Measurements from ENCODE around the gene SLC10A3.

SLC10A3 gene

GRCh38 chrX:154484255-154485149 is 5.9 kb downstream of the SLC10A3 start:
- DNase-seq (ENCODE audit: low read depth in 1 of 2, low spot score in 1 of 2) = no peak

DNA sequence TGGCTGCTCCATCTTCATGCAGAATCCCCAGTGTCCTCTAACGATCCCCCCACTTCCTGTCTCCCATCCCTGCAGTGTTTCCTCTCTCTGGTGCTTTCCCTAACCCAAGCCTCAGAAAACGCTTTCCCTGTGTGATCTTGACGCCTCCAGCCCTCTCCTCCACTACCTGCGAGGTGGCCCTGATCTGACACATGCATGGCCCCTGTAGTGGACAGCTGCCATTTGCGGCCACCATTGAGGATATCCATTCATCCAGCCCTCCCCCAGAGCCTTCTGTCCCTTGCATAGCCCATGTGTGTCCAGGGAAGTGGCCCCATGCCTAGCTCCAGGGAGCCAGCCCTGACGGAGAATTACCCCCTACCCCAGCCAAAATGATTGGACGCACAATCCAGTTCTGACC is 7.1 kb downstream of the SLC10A3 start:
- no peak for DNase-seq (ENCODE audit: low read depth in 1 of 2, low spot score in 1 of 2)

- DNase-seq (ENCODE audit: low read depth in 1 of 2, low spot score in 1 of 2) = no peak
These were observed 7.6 kb downstream of the SLC10A3 start for GRCh38 chrX:154482786-154483185.

DNA sequence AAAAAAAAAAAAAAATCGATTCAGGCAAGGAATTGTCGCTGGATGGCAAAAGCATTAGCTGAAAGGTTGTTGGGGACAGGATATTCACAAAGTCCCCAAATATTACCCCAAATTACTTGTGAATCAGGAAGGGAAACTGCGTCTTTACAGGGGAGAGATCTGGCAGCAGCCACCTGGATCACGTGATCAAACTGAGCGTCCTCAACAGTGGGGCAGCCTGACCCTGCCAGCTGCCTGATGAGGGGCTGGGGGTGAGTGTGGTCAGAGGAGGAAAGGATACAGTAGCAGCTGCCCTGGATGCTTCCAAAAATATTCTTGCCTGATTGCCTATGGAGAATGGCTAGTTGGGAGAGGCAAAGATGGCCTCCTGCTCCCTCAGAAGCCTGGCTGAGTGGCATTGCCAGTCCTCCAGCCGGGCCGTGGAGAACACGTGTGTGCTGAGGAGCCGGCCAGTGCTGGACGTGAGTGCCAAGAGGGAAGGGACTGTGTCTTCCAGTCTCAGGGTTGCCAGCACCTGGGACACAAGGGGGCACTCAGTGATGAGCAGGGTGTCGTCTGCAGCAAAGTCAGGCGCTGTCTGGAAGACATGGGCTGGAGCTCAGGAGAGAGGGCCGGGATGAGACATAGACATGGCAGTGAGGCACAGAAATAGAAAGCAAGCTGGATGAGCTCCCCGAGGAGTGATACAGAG is 8.4 kb downstream of the SLC10A3 start:
- DNase-seq (ENCODE audit: low read depth in 1 of 2, low spot score in 1 of 2) = no peak

DNA sequence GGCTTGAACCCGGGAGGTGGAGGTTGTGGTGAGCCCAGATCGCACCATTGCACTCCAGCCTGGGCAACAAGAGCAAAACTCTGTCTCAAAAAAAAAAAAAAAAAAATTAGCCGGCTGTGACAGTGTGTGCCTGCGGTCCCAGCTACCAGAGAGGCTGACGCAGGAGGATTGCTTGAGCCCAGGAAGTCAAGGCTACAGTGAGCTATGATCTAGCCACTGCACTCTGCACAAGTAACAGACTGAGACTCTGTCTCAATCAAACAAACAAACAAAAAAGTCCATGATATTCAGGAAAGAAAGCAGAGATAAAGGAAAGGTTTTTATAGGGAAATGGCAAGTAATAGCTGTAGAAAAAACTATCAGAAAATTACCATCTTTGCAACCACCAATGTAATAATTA is 9.2 kb downstream of the SLC10A3 start:
- DNase-seq (ENCODE audit: low read depth in 1 of 2, low spot score in 1 of 2) = no peak

- peak; percentile 85 to 86 for DNase-seq (ENCODE audit: low read depth in 1 of 2, low spot score in 1 of 2)
These were observed 11.5 kb downstream of the SLC10A3 start, which contains the start of gene LAGE3 for GRCh38 chrX:154478728-154479622. TSS of gene LAGE3 (minus strand) at chrX:154479281. CDS start at chrX:154478915, 366 bp downstream.

- no peak for DNase-seq (ENCODE audit: low read depth in 1 of 2, low spot score in 1 of 2)
These were observed 12.4 kb downstream of the SLC10A3 start for GRCh38 chrX:154477891-154478477.

DNA sequence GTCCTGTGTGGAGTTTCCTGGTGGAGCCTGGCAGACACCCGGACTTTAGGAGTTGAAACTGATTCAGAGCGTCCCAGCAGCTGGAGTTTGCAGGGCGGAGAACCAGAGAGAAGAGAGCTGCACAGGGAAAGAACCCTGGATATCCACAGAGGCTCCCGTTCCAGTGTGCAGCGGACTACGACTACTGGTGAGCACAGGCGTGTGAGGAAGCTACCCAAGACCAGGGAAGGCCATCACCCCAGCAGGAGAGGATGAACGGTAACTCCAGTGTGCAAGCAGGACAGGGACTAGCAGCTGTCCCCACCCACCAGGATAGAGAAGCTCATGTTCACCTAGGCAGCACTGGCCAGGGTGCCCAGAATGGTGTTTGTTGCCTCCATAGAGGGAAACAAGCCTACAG is 13.6 kb downstream of the SLC10A3 start:
- no peak for DNase-seq (ENCODE audit: low read depth in 1 of 2, low spot score in 1 of 2)

GRCh38 chrX:154473683-154474082 is 16.7 kb downstream of the SLC10A3 start:
- DNase-seq (ENCODE audit: low read depth in 1 of 2, low spot score in 1 of 2) = no peak

DNA sequence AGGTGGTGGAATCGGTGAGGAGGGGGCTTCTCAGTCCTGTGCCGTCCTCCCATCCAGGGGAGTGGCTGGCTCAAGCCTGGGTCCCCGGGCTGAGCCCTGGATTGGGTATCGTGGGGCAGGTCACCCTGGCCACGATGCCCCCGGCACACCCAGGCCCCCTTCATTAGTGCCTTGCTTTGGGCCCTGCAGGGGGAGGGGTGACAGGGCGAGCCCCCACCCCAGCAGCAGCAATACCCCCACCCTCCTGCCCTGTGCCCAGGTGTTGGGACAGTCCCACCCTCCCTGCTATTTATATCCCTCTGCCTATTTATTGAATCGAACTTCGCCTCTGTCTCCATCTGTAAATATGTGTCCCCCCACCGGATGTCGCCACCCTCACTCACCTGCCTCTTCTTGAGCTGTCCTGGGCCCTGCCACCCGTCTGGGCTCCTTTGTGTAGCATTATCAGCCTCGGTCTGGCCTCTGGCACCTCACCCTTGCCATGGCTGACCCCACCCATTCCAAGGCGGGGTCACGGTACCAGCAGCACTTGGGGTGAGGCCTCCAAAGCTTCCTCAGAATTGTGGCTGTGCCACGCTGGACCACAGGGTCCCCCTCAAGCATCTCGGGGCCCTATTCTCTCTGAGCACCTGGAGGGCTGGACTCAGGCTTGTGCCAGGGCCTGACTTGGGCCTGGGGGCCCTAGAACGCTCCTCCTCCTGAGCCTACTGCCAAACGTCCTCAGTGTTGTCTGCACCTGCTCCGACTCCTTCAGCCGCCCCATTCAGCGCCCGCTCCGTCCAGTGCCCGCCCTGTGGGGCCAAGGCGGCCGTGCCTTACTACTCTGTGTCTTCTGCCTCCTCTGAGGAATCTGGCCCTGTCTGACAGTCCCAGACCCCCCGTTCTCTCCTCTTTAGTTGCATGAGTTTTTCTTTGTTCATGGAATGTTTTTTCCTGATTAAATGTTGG is 17.5 kb downstream of the SLC10A3 start:
- DNase-seq (ENCODE audit: low read depth in 1 of 2, low spot score in 1 of 2) = no peak

- no peak for DNase-seq (ENCODE audit: low read depth in 1 of 2, low spot score in 1 of 2)
These were observed 18.4 kb downstream of the SLC10A3 start for GRCh38 chrX:154471839-154472684.

- DNase-seq (ENCODE audit: low read depth in 1 of 2, low spot score in 1 of 2) = no peak
These were observed 19.4 kb downstream of the SLC10A3 start for GRCh38 chrX:154470914-154471568.

DNA sequence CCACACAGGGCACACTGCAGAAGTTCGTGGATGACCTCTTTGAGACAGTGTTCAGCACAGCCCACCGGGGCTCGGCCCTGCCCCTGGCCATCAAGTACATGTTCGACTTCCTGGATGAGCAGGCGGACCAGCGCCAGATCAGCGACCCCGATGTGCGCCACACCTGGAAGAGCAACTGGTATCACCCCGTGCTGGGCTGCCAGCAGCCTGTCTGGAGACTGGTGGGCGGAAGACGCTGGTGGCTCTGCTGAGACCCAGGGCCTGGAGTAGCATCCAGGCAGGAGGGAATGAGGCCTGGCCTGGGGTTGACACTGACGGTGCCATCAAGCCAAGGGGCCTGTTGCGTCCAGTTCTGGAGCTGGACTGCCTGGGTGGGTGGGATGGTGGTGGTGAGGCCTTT is 20.0 kb downstream of the SLC10A3 start:
- no peak for DNase-seq (ENCODE audit: low read depth in 1 of 2, low spot score in 1 of 2)

GRCh38 chrX:154469880-154470279 is 20.5 kb downstream of the SLC10A3 start:
- DNase-seq (ENCODE audit: low read depth in 1 of 2, low spot score in 1 of 2) = no peak

GRCh38 chrX:154469114-154469513 is 21.3 kb downstream of the SLC10A3 start:
- DNase-seq (ENCODE audit: low read depth in 1 of 2, low spot score in 1 of 2) = no peak

DNA sequence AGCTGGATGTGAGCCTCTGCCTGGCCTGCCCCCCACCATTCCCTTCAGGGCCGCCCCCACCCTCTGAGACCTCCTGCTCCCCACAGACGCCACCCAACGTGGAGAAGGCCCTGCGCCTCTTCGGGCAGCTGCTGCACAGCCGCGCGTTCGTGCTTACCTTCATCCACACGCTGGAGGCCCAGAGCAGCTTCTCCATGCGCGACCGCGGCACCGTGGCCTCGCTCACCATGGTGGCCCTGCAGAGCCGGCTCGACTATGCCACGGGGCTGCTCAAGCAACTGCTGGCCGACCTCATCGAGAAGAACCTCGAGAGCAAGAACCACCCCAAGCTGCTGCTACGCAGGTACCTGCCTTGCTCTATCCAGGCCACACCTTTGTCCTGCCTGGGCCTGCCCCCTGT is 22.2 kb downstream of the SLC10A3 start:
- no peak for DNase-seq (ENCODE audit: low read depth in 1 of 2, low spot score in 1 of 2)

DNA sequence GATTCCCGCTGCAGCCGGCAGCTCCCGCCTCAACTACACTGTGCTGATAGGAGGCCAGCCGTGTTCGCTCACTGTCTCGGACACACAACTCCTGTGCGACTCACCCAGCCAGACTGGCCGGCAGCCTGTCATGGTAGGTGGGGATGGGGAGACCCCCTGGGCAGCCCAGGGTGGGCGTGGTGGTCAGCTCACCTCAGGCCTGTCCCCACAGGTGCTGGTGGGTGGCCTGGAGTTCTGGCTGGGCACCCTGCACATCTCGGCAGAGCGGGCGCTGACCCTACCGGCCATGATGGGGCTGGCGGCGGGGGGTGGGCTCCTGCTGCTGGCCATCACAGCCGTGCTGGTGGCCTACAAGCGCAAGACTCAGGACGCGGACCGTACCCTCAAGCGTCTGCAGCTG is 22.9 kb downstream of the SLC10A3 start:
- DNase-seq (ENCODE audit: low read depth in 1 of 2, low spot score in 1 of 2) = no peak

DNA sequence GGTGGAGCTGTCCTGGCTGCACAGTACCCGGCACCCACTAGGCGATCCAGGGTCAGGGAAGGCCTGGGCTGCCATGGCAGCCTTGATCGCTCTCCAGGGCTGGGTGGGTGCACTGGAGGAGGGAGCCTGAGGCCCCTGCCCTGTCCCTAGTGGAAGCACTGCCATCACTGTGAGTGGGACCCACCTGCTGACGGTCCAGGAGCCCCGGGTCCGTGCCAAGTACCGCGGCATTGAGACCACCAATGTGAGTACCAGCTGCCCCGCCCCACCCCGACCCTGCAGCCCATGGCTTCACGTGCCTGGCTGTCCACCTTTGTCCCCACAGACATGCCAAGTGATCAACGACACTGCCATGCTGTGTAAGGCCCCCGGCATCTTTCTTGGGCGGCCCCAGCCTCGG is 23.5 kb downstream of the SLC10A3 start:
- DNase-seq (ENCODE audit: low read depth in 1 of 2, low spot score in 1 of 2) = no peak
